ENCODE data around the gene PID1.

GRCh38 chr2:229099231-229099630 is 171.9 kb downstream of the PID1 start:
- TF ChIP-seq YY1 (IDR thresholded peaks at IDR 0.05; ENCODE audit: insufficient read depth, insufficient read length) = no peak
- no peak for TF ChIP-seq ZNF274 (IDR thresholded peaks at IDR 0.05; ENCODE audit: low read depth, low read length)
- TF ChIP-seq SUZ12 (IDR thresholded peaks at IDR 0.05; ENCODE audit: extremely low read depth, insufficient read depth, insufficient read length) = no peak
